GM18508 (cell line): ENCODE data around the gene ZIC1.

Experiments
- ATAC-seq: cut with Tn5 transposase; IDR thresholded peaks from one replicate; pipeline ENCODE4 v1.9.1; 2021; ENCODE audit warnings: moderate number of reproducible peaks; ENCODE audit not compliant: insufficient read depth, unreplicated experiment

ZIC1 gene

DNA sequence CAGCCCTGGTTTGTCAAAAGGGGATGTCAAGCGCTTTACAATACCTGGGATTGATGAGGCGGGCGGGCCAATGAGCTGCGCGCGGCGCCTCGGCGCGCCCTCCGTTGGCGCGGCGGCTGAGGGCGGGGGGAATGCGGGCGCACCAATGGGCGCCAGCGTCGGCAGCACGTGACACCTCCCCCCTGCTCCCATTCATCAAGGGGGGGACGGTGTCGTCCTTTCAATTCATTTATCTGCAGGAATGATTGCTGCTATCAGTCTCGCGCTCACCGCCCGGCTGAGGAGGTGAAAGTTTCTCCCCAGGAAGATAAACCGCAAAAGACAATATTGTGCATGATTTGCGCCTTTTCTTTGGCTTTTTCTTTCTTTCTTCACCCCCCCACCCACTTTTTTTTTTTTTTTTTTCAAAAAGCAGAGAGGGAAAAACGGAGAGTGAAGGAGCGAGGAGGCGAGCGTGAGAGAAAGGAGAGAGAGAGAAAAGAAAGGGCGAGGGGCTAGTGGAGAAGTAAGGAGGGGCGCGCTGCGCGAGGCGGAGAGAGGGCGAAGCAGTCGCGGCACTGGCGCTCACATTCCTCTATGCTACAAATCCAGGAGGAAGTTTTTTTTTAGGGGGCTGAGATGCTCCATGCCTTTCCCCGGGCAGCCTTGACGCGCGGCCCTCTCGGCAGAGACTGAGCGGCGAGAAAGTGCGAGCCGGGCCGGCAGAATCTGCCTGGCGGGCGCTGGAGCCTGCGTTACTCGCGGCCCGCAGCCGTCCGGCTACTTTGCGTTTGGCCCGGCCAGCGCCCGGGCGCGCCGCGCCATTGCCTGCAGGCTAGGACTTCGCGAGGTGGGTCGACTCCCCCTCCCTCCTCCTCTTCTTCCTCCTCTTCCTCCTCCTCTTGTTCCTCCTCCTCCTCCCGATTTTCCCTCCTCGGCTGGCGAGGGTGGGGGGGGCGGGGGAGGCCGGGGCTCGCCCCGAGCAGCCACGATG lies at the start of gene ZIC1:
Gene ZIC1, plus strand, starts transcription at position 223 of the 973 bp plus-strand sequence. Its CDS starts 748 bp downstream, at position 971.
- no peak for ATAC-seq

- ATAC-seq = no peak
Observed at GRCh38 chr3:147360051-147360439, 49.1 kb upstream of the ZIC1 start.

DNA sequence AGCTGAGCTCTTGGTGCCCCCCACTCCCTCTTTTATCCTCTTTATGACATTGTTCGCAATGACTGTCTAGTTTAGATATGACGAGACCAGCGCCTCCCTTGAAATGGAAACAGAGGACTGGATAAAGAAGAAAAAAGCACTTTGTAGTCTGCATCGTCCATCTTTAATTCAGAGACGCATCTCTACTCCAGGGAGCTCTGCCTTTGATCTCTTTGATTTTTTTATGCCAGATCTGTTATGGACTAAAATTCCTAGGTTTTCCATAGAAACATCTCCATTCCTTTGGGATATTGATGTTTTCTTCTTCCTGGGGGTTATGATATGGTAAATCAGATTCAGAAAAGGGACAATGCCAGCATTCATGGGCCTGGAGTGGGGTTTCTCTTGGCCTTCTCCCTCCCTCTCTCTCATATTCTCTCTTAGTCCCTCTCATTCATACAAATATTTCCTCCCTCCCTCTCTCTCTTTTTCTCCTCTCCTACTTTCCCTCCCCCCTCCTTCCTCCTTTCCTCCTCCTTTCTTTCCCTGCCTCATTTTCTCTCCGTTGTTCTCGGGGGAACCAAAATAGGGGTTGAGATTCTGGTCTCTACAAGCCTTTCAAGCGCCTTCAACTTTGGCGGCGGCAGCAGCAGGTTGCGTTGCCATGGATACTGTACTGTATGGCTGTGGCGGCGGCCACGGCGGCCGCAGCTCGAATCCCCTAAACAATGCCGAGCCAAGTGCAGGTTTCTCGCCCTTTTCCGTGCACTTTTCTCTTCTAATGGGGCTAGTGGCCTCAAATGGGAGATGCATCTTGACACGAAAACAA lies 48.3 kb upstream of the ZIC1 start:
- ATAC-seq = no peak

GRCh38 chr3:147361454-147362420 lies 47.4 kb upstream of the ZIC1 start:
- ATAC-seq = no peak

GRCh38 chr3:147364771-147365170 lies 44.4 kb upstream of the ZIC1 start:
- no peak for ATAC-seq

- no peak for ATAC-seq
Observed at GRCh38 chr3:147365196-147366115, 43.7 kb upstream of the ZIC1 start.

- ATAC-seq = no peak
Observed at GRCh38 chr3:147367676-147368075, 41.5 kb upstream of the ZIC1 start.

DNA sequence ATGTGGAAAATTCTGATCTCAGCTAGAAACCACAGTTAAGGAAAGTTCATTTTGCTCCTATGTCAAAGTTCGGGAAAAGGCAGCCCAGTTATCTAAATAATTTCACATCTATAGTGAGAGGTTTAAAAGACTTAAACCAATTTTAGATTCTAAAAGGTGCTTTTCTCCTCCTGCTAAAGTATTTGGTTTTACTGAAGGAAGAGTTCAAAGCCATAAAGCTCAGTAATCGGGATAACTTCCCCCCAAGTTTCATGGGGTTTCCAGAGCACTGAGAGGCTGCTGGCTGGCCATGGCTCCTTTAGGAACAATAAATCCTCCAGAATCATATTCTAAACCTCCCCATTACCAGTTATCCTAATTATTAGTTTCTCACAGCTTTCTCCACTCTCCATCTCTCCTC lies 41.0 kb upstream of the ZIC1 start:
- no peak for ATAC-seq

DNA sequence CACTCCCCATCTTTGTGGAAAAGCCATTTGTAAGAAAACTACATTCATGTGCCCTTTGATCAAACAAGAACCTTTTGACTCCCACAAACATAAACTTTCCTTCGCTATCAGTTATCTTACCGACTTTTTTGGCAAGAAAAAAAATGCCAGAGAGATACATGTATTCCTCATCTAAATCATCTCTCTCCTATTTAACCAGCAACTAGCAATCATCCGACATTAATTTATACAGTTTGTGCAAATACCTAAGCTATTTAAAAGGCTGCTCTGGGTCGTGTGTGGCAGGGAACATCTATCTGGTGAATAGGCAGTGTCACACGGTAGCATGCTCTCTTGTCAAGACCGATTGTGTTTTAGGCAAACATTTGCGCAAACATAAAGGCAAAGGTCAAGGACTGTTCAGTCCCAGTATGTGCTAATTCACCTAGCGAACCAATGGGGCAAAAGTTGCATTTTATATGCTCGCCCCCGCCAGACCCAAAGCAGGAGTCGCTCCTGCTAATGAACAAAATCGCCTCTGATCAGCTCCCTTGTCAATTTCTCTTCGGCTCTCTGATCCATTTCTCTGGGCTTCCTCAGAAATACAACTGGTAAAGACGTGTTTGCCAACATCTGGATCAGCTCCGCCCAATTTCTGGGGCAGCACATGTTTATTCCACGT lies 40.5 kb upstream of the ZIC1 start:
- no peak for ATAC-seq

DNA sequence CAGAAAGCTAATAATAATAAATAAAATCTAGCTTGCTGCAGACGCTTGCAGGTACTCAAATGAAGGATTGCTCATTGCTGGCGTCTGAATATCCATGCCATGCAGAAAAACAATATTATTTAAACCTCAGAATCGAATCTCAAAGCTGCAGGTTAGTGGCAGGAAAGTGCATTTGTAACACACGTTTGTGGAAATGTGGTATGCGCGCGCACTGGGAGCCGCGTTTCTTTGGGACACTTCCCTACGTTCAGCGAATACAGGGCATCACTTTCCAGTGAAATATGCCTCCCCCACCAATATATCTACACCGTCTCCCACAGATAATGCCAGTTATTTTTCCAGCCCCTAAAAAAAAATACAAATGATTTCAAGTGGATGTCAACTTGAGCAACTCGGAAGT lies 39.9 kb upstream of the ZIC1 start:
- ATAC-seq = no peak

DNA sequence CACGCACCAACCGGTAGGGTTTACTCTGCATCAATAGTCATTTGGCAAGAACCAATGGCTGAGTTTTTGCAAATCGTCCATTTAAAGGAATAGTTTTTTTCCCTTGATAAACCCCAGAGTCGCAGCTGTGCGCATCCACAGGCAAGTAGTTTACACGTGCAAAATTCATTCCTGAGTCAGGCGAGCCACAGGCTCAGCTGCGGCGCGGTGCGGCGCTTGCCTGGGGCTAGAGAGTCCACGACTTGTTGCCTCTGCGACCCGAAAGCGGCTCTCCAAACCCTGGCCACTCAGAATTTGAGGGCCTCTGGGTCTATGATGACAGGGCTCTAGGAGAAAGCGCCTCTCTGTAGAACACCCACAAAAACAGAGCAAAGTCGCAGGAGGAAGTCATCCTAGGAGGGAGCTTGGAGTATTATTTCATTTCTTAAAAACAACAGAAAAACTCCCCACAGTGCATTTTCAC lies 39.5 kb upstream of the ZIC1 start:
- no peak for ATAC-seq

DNA sequence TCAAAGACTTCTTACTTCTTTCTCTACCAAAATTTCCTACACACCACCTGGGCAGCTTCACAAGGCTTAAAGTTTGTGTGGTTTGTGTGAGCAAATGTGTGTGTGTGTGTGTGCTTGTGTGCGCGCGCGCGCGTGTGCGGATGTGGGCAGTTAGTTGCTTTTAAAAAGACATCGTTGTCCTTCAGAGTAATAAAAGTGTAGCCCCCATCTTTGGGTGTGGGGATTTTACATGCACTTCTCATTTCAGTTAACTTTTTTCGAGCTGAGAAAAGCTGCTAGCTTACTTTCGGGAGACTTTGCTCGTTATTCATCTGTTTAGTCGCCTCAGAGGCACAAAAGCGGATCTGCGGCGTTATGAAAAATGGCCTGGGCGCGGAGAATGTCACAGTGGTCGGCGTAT lies 38.8 kb upstream of the ZIC1 start:
- no peak for ATAC-seq

DNA sequence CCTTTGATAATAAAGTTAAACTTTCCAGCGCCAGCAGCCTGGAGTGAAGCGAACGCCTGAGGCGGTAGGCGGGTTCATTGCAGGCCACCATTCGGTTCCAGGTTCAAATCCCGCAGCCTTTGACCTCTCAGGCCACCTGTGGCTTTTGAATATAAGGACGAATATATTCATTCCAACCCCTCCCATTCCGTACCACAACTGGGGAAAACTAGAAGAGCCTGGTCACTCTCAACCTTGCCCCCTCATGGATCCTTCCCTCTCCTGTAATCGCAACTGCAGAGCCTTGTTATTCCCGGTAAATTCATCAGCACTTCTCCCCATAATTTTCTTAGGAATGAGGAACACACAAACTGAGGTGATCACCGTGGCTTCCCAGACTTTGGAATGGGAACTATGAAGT lies 38.0 kb upstream of the ZIC1 start:
- ATAC-seq = no peak

DNA sequence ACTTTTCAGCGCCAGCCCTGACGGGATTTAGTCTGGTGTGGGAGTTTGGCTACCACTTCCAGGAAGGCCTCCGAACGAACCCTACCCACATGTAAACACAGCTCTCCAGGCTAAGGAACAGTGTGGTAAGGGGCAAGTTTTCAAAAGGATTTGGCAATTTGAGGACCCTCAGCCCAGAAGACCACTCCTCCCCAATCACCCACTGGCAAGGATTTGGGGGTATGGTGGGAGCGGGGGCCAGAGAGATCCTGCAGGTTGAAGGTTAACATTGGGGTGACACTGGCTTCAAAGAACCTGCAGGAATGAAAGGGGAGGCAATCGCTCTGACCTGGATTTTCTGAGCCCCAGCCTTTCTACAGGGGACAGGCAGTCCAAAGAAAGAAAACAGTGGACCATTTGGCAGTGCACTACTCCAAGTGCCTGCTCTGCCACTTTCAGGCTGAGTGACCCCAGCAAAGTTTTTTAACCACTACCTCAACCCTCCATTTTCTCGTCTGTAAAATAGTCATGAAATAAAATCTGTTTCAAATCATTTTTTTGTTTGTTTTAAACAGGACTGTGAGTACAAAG lies 37.3 kb upstream of the ZIC1 start:
- no peak for ATAC-seq

DNA sequence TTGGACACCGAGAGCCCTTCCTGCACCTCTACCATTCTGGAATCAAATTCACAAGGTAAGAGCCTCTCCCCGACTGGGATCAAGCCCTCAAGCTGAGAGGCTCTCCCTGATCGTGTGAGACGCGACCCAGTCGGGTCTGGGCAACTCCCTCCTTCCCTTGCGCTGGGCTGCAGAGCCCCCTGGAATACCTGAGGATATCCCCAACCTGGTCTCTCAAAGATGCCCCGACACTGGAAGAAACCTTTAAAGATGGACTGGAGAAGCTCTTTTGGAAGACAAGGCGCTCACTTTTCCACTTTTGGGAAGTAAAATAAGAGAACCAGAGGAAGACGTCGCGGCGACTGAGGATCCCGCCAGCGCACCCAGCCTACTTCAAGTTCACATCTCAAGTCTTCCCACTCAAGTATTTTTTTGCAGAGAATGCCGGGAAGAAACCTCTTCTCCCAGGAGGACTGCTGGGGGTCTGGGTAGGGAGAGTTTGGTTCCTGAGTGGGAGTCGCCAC lies 36.6 kb upstream of the ZIC1 start:
- ATAC-seq = no peak

- no peak for ATAC-seq
Observed at GRCh38 chr3:147373301-147373700, 35.9 kb upstream of the ZIC1 start.

- ATAC-seq = no peak
Observed at GRCh38 chr3:147377412-147378367, 31.5 kb upstream of the ZIC1 start.
